NCI-H1417 treated with DMSO at 0.1 percent for 48 hours (cell line): ENCODE data around the gene FBXL4.

ENCODE experiments used
- DNase-seq: peaks from one replicate; lab custom pipeline; 2025; lab: John Stamatoyannopoulos, UW

The FBXL4 gene

GRCh38 chr6:98824902-98825599 is 122.7 kb downstream of the FBXL4 start:
- DNase-seq: no peak

GRCh38 chr6:98824162-98824901 is 123.4 kb downstream of the FBXL4 start:
- DNase-seq: no peak

- no peak for DNase-seq
These were observed 124.2 kb downstream of the FBXL4 start for GRCh38 chr6:98823428-98824161.

- no peak for DNase-seq
These were observed 125.9 kb downstream of the FBXL4 start for GRCh38 chr6:98821756-98822405.
